AG10803 (cell line): ENCODE measurements around the gene CCNJ.

ENCODE experiments used
- DNase-seq: peaks from one replicate; pipeline ENCODE4 v3.0.0; 2010; ENCODE audit warnings: low read depth
- H3K4me3 ChIP-seq: 2 replicates; pipeline ENCODE4 v1.5.1; 2011; ENCODE audit warnings: mild to moderate bottlenecking, low read length, control low read depth
- TF ChIP-seq, protein P1 (sequence below): conservative IDR thresholded peaks from 2 replicates; pipeline ENCODE4 v1.5.1; 2011; ENCODE audit warnings: mild to moderate bottlenecking, low read length, control low read depth, inconsistent platforms

The CCNJ gene

DNA sequence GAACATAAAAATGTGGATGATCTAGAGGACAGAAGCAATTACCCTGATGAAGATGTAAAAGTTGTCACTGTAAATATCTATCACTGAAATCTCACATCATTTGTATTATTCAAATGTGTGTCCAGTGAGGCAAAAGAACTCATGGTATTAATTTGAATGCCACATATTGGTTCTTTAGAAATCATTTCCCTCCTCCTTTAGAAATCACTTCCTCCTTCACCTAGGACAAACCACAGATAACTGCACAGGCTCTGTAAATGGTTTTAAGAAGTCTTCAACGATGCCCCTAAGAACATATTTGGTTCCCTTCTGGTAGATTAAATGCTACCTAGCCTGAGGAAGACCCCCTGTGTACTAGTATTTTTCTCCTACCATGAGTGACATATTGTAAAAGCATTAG lies 53.6 kb downstream of the CCNJ start:
- TF ChIP-seq, protein P1, sequence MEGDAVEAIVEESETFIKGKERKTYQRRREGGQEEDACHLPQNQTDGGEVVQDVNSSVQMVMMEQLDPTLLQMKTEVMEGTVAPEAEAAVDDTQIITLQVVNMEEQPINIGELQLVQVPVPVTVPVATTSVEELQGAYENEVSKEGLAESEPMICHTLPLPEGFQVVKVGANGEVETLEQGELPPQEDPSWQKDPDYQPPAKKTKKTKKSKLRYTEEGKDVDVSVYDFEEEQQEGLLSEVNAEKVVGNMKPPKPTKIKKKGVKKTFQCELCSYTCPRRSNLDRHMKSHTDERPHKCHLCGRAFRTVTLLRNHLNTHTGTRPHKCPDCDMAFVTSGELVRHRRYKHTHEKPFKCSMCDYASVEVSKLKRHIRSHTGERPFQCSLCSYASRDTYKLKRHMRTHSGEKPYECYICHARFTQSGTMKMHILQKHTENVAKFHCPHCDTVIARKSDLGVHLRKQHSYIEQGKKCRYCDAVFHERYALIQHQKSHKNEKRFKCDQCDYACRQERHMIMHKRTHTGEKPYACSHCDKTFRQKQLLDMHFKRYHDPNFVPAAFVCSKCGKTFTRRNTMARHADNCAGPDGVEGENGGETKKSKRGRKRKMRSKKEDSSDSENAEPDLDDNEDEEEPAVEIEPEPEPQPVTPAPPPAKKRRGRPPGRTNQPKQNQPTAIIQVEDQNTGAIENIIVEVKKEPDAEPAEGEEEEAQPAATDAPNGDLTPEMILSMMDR, result no peak
- no peak for DNase-seq
- no peak overlapping the region for H3K4me3 ChIP-seq

DNA sequence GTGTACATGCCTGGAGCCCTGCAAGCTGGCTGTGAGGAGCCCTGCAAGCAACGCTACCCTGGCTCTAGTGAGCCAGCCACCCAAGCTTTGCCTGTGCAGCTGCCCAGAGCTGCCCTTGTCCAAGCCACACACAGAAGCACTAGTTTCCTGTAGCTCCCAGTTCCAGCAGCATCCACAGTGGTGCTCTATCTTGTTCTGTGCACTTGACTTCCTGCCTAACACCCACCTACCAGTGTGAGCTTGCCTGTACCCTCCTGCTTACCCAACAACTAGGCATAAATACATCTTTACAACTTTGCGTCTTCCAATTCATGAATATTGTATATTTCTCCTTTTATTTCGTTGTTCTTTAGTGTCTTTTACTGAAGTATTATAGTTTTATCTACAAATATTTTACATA lies 54.5 kb downstream of the CCNJ start:
- DNase-seq, result no peak
- no peak overlapping the region for H3K4me3 ChIP-seq
- TF ChIP-seq, protein P1, result no peak

DNA sequence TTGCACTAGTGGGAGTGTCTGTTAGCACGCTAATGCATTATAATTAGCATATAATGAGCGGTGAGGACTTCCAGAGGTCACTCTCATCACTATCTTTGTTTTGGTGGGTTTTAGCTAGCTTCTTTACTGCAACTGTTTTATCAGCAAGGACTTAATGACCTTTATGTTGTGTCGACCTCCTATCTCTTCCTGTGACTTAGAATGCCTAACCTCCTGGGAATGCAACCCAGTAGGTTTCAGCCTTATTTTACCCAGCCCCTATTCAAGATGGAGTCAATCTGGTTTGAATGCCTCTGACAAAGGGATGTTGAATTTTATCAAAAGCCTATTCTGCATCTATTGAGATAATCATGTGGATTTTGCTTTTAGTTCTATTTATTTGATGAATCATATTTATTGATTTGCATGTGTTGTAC lies 64.2 kb downstream of the CCNJ start:
- TF ChIP-seq, protein P1, result no peak
- DNase-seq, result no peak
- no peak overlapping the region for H3K4me3 ChIP-seq
